H1 (cell line): ENCODE results near the gene ARR3. TPM values are rescaled to one million over a fixed set of nuclear protein-coding genes. Genes with fewer than 3 reads are reported as not detected.

Source experiments
- GABPA ChIP-seq: IDR thresholded peaks from 2 replicates; pipeline ENCODE4 v1.6.1; 2011; ENCODE audit warnings: mild to moderate bottlenecking, low read length, moderate library complexity, borderline replicate concordance; ENCODE audit not compliant: insufficient read depth
- GTF2F1 ChIP-seq: IDR thresholded peaks from 2 replicates; pipeline ENCODE4 v1.6.1; 2012; ENCODE audit warnings: low read depth, low read length, improper control_type of control experiment, borderline replicate concordance
- HDAC2 ChIP-seq, 2 experiments: fragments of 300-600 bp in 1 of 2; sonication (generic) in 1 of 2; IDR thresholded peaks; 2 replicates each; pipeline ENCODE4 v1.6.1; 2011 to 2012; ENCODE audit warnings: low read depth in 2 of 2, low read length in 2 of 2, mild to moderate bottlenecking in 2 of 2, moderate library complexity in 2 of 2, borderline replicate concordance in 1 of 2, inconsistent platforms in 1 of 2
- NANOG ChIP-seq: IDR thresholded peaks from 2 replicates; pipeline ENCODE4 v1.6.1; 2011; ENCODE audit warnings: low read length, low read depth, mild to moderate bottlenecking, inconsistent platforms; ENCODE audit not compliant: insufficient read depth, poor library complexity, severe bottlenecking
- PHF8 ChIP-seq: fragments of 200-600 bp; sonication (generic); conservative IDR thresholded peaks from 2 replicates; pipeline ENCODE4 v1.7.1; 2012; ENCODE audit warnings: low read depth, mild to moderate bottlenecking, inconsistent platforms, low read length, moderate library complexity
- POLR2AphosphoS5 ChIP-seq: IDR thresholded peaks from 2 replicates; pipeline ENCODE4 v1.6.1; 2011; ENCODE audit warnings: low read depth, low read length
- POU5F1 ChIP-seq: IDR thresholded peaks from 2 replicates; pipeline ENCODE4 v1.6.1; 2011; ENCODE audit warnings: low read depth, mild to moderate bottlenecking, low read length, moderate library complexity
- RAD21 ChIP-seq, 2 experiments: IDR thresholded peaks in 1 of 2; conservative IDR thresholded peaks in 1 of 2; 2 replicates each; pipeline ENCODE4 v1.6.1; 2011; ENCODE audit warnings: low read depth in 2 of 2, low read length in 2 of 2, improper control_type of control experiment in 1 of 2, inconsistent platforms in 1 of 2, mild to moderate bottlenecking in 1 of 2, moderate library complexity in 1 of 2
- SP4 ChIP-seq: IDR thresholded peaks from 2 replicates; pipeline ENCODE4 v1.6.1; 2012; ENCODE audit warnings: low read length, inconsistent platforms
- SRF ChIP-seq: IDR thresholded peaks from 2 replicates; pipeline ENCODE4 v1.6.1; 2011; ENCODE audit warnings: mild to moderate bottlenecking, low read depth, low read length, moderate library complexity
- polyA plus RNA-seq, 7 experiments: library from polyadenylated mRNA; depleted of rRNA in 3 of 7; stranded (reverse) in 5 of 7; unstranded in 2 of 7; fragments of >200 nt in 5 of 7; fragments of 200-250 nt in 2 of 7; gene quantifications; 1 replicate in 5 of 7; 2 replicates in 1 of 7; 4 replicates in 1 of 7; pipeline versions ENCODE4 v1.2.1 to v1.2.3, GENCODE V29; 2011 to 2013; ENCODE audit warnings: missing spikeins in 2 of 7, mixed read lengths in 2 of 7
- total RNA-seq: library from RNA; stranded (reverse); fragmentation: NEBNext Ultra II Directional; extraction: Animal tissue kit (Norgen Biotek cat#: 25700); gene quantifications from 2 replicates; pipeline ENCODE4 v1.2.1, GENCODE V29; 2021
- TF ChIP-seq, protein P1 (sequence below): fragments of 300-600 bp; sonication (generic); IDR thresholded peaks from 2 replicates; pipeline ENCODE4 v1.7.1; 2012; ENCODE audit warnings: low read length, moderate library complexity, mild to moderate bottlenecking, inconsistent platforms; ENCODE audit not compliant: insufficient replicate concordance

Gene ARR3
- total and polyA plus RNA-seq, 2 of the 8 experiments (the other 6 are each of a cell fraction or from before 2014, with no cell fraction given), result not detected

DNA sequence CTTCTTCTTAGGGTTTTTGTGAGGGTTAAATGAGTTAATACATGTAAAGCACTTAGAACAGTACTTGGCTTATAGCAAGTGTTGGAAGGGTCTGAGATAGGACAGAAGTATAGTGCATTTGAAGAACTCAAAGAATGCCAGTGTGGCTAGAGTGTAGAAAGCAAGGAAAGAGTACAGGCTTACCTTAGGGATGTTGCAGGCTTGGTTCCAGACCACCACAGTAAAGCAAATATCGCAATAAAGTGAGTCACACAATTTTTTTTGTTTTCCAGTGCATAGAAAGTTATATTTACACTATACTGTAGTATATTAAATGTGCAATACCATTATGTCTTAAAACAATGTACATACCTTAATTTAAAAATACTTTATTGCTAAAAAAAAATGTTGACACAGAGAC lies 63.0 kb downstream of the ARR3 start (continued):
- TF ChIP-seq, protein P1, sequence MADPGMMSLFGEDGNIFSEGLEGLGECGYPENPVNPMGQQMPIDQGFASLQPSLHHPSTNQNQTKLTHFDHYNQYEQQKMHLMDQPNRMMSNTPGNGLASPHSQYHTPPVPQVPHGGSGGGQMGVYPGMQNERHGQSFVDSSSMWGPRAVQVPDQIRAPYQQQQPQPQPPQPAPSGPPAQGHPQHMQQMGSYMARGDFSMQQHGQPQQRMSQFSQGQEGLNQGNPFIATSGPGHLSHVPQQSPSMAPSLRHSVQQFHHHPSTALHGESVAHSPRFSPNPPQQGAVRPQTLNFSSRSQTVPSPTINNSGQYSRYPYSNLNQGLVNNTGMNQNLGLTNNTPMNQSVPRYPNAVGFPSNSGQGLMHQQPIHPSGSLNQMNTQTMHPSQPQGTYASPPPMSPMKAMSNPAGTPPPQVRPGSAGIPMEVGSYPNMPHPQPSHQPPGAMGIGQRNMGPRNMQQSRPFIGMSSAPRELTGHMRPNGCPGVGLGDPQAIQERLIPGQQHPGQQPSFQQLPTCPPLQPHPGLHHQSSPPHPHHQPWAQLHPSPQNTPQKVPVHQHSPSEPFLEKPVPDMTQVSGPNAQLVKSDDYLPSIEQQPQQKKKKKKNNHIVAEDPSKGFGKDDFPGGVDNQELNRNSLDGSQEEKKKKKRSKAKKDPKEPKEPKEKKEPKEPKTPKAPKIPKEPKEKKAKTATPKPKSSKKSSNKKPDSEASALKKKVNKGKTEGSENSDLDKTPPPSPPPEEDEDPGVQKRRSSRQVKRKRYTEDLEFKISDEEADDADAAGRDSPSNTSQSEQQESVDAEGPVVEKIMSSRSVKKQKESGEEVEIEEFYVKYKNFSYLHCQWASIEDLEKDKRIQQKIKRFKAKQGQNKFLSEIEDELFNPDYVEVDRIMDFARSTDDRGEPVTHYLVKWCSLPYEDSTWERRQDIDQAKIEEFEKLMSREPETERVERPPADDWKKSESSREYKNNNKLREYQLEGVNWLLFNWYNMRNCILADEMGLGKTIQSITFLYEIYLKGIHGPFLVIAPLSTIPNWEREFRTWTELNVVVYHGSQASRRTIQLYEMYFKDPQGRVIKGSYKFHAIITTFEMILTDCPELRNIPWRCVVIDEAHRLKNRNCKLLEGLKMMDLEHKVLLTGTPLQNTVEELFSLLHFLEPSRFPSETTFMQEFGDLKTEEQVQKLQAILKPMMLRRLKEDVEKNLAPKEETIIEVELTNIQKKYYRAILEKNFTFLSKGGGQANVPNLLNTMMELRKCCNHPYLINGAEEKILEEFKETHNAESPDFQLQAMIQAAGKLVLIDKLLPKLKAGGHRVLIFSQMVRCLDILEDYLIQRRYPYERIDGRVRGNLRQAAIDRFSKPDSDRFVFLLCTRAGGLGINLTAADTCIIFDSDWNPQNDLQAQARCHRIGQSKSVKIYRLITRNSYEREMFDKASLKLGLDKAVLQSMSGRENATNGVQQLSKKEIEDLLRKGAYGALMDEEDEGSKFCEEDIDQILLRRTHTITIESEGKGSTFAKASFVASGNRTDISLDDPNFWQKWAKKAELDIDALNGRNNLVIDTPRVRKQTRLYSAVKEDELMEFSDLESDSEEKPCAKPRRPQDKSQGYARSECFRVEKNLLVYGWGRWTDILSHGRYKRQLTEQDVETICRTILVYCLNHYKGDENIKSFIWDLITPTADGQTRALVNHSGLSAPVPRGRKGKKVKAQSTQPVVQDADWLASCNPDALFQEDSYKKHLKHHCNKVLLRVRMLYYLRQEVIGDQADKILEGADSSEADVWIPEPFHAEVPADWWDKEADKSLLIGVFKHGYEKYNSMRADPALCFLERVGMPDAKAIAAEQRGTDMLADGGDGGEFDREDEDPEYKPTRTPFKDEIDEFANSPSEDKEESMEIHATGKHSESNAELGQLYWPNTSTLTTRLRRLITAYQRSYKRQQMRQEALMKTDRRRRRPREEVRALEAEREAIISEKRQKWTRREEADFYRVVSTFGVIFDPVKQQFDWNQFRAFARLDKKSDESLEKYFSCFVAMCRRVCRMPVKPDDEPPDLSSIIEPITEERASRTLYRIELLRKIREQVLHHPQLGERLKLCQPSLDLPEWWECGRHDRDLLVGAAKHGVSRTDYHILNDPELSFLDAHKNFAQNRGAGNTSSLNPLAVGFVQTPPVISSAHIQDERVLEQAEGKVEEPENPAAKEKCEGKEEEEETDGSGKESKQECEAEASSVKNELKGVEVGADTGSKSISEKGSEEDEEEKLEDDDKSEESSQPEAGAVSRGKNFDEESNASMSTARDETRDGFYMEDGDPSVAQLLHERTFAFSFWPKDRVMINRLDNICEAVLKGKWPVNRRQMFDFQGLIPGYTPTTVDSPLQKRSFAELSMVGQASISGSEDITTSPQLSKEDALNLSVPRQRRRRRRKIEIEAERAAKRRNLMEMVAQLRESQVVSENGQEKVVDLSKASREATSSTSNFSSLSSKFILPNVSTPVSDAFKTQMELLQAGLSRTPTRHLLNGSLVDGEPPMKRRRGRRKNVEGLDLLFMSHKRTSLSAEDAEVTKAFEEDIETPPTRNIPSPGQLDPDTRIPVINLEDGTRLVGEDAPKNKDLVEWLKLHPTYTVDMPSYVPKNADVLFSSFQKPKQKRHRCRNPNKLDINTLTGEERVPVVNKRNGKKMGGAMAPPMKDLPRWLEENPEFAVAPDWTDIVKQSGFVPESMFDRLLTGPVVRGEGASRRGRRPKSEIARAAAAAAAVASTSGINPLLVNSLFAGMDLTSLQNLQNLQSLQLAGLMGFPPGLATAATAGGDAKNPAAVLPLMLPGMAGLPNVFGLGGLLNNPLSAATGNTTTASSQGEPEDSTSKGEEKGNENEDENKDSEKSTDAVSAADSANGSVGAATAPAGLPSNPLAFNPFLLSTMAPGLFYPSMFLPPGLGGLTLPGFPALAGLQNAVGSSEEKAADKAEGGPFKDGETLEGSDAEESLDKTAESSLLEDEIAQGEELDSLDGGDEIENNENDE, result no peak
- no peak for TF ChIP-seq GTF2F1
- TF ChIP-seq POLR2AphosphoS5, result no peak
- no peak for TF ChIP-seq RAD21 (IDR thresholded peaks at IDR 0.05 in 1 of 2, conservative IDR thresholded peaks at IDR 0.05 in 1 of 2; ENCODE audit: low read depth in 2 of 2, low read length in 2 of 2)
- no peak for TF ChIP-seq PHF8
- no peak for TF ChIP-seq HDAC2 (IDR thresholded peaks at IDR 0.05; ENCODE audit: borderline replicate concordance in 1 of 2, low read depth in 2 of 2, low read length in 2 of 2)
- no peak for TF ChIP-seq NANOG
- no peak for TF ChIP-seq SP4
- no peak for TF ChIP-seq POU5F1
- no peak for TF ChIP-seq SRF
- TF ChIP-seq GABPA, result no peak
